ENCODE measurements around the gene CLDN1. TPM values are rescaled to one million over a fixed set of nuclear protein-coding genes. Genes with fewer than 3 reads are reported as not detected.

CLDN1 gene
- total and polyA plus RNA-seq, 2 of the 4 experiments (the other 2 are of a cell fraction), result 4.7 to 7.3 TPM

DNA sequence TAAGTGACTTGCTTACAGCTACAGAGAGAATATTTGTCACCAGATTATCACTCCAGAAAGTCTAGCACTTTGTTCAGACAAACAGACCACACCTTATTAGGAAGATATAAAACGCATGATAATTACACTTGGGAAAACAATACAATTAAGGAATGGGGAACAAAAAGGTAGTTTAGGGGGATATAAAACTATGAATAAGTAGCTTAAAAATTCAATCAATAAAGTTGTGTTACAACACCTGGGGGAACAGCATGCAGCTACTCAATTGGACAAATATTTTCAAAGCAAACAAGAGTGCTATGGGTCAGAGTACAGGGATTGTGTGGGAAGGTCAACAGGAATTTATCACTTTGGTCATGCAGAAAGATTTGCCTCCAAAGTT, 15.1 kb downstream of the CLDN1 start:
- Histone ChIP-seq H3K4me1 (ENCODE audit: control insufficient read depth, insufficient read depth, low read length) (peaks cover 3% of the 10 kb centered on the region), H3K4me2 (ENCODE audit: low read depth, low read length) (no peak overlapping the region), H3K27me3 (ENCODE audit: control insufficient read depth, insufficient read depth, low read length) (no peaks in the 10 kb centered on the region), H3K9ac (ENCODE audit: low read depth, low read length) (no peak overlapping the region), H2AK5ac (ENCODE audit: low read depth, low read length) (no peak overlapping the region), H3K23ac (ENCODE audit: low read depth, low read length) (no peak overlapping the region), H2BK5ac (ENCODE audit: low read depth, low read length, poor library complexity, severe bottlenecking) (no peak overlapping the region), H2BK20ac (ENCODE audit: low read depth, low read length) (no peak overlapping the region), H3K27ac (ENCODE audit: insufficient read depth, low read length) (no peak overlapping the region), H4K5ac (ENCODE audit: low read depth, low read length) (no peak overlapping the region), H3K18ac (ENCODE audit: low read depth, low read length) (no peak overlapping the region), H3K4me3 (ENCODE audit: insufficient read depth, low read depth, low read length) (no peak overlapping the region), H3K4ac (ENCODE audit: low read depth, low read length) (no peak overlapping the region), H3K14ac (replicated peaks; ENCODE audit: low read depth, low read length) (no peak overlapping the region), H3K79me1 (ENCODE audit: low read depth in 1 of 2, low read length in 2 of 2) (peaks cover 0 to 6% of the 10 kb centered on the region in 2 experiments; a peak in 1 of 4 replicates), H3K9me3 (ENCODE audit: control insufficient read depth, insufficient read depth, low read length) (no peaks in the 10 kb centered on the region), H4K8ac (ENCODE audit: low read depth in 2 of 2, low read length in 2 of 2) (no peak overlapping the region), H2BK120ac (ENCODE audit: low read depth, low read length) (no peak overlapping the region), H2AFZ (replicated peaks; ENCODE audit: low read length, poor library complexity) (no peak overlapping the region), H3K36me3 (ENCODE audit: control insufficient read depth, insufficient read depth, low read length) (no peaks in the 10 kb centered on the region; the same call in 1 of the 2 replicates), H3K56ac (ENCODE audit: extremely low read depth, insufficient read depth, low read length) (no peak overlapping the region), H2AK9ac (replicated peaks; ENCODE audit: low read depth, low read length, poor library complexity) (no peak overlapping the region), H4K91ac (ENCODE audit: insufficient read depth, low read depth, low read length) (no peak overlapping the region), H4K20me1 (ENCODE audit: insufficient read depth, low read length) (no peaks in the 10 kb centered on the region), H3K9me1 (ENCODE audit: insufficient read depth, low read length) (peaks cover 4% of the 10 kb centered on the region; the same call in 1 of the 2 replicates), H2BK15ac (ENCODE audit: low read depth, low read length) (no peak overlapping the region)
- CTCF ChIA-PET, result interaction anchor here (0.6 kb wide), 2 partner anchors 91 to 178 kb away, joined by 3 read pairs; no protein-coding TSS in a partner anchor
- no peak for DNase-seq
- dilution Hi-C loops (cut with HindIII; ENCODE audit: low sequenced_read_pairs, unreplicated experiment), result no loop called here
- in situ Hi-C loops (cut with MboI; ENCODE audit: low sequenced_read_pairs), result no loop called here
- TF ChIP-seq CHD1 (IDR thresholded peaks at IDR 0.05; ENCODE audit: low read depth, low read length), result no peak
- TF ChIP-seq MAZ (IDR thresholded peaks at IDR 0.05; ENCODE audit: borderline replicate concordance, low read depth, low read length), result no peak
- TF ChIP-seq RAD21 (IDR thresholded peaks at IDR 0.05; ENCODE audit: low read length), result no peak
- no peak for TF ChIP-seq FOS (IDR thresholded peaks at IDR 0.05; ENCODE audit: low read depth, low read length)
- no CpG with 5 or more reads among the region's 1 CpG for WGBS, 2 experiments (ENCODE audit: extremely low coverage in 2 of 2, insufficient read length in 1 of 2)
- POLR2A ChIA-PET (ENCODE audit: unreplicated experiment), result no interaction called here
- ATAC-seq (ENCODE audit: low read depth), result no peak
- intact Hi-C loops (cut with micrococcal nuclease), result no loop called here
- BruUV-seq (replicated peaks), result no TSS peak

All from IMR-90 (cell line).